K562 (cell line): ENCODE data around the gene SLC9A7. TPM values are rescaled to one million over a fixed set of nuclear protein-coding genes. Genes with fewer than 3 reads are reported as not detected.

Experiments
- ATAC-seq: fragments of 200-7000 bp; cut with Tn5 transposase; 3 replicates; pipeline ENCODE4 v1.9.1; 2020; ENCODE audit warnings: moderate library complexity
- BruUV-seq: library from RNA; stranded (reverse); fragments of 400-500 nt; replicated peaks from 2 replicates; lab custom pipeline; 2021; lab: Mats Ljungman, UMichigan
- CTCF ChIA-PET: fragments of 300-600 bp; formaldehyde crosslinking; extraction: SDS; loops from one replicate; lab custom pipeline; 2021; ENCODE audit warnings: low intra/inter-chr PET ratio; lab: Yijun Ruan, JAX
- POLR2A ChIA-PET: fragments of 300-600, 350-650 bp; sonication (Branson Sonifier 250); formaldehyde crosslinking; extraction: SDS; loops from one replicate; lab custom pipeline; 2021; ENCODE audit warnings: antibody characterized with exemption, inconsistent platforms; lab: Yijun Ruan, JAX
- DNase-seq, 4 experiments: peaks; one replicate each; pipeline versions ENCODE4 v3.0.0 to v3.0.0-alpha.2; 2011 to 2018; ENCODE audit warnings: low spot score in 3 of 4, mixed read lengths in 3 of 4; ENCODE audit errors: extremely low read depth in 1 of 4
- FAIRE-seq: peaks from 2 replicates; lab custom pipeline; 2011; peaks lifted over from hg19 to GRCh38; lab: Jason Lieb, UNC
- H2AFZ ChIP-seq: 2 replicates; pipeline ENCODE4 v1.6.0; 2011; ENCODE audit warnings: low read depth, low read length, control low read depth, inconsistent platforms
- H3K27ac ChIP-seq: fragments of 200-600 bp; 3 replicates; pipeline ENCODE4 v1.8.0; 2011; ENCODE audit warnings: low read depth, mild to moderate bottlenecking, control low read depth, inconsistent platforms, low read length, moderate library complexity, mixed read lengths; ENCODE audit errors: extremely low read depth
- H3K27me3 ChIP-seq, 2 experiments: fragments of 300-600 bp in 1 of 2; 2 replicates in 1 of 2; 3 replicates in 1 of 2; pipeline versions ENCODE4 v1.6.0 to v1.8.0; 2011; ENCODE audit warnings: inconsistent platforms in 2 of 2, low read length in 2 of 2, mild to moderate bottlenecking in 1 of 2, mixed read lengths in 1 of 2, moderate library complexity in 1 of 2; ENCODE audit not compliant: control insufficient read depth in 2 of 2, insufficient read depth in 2 of 2
- H3K36me3 ChIP-seq: fragments of 300-600 bp; 3 replicates; pipeline ENCODE4 v1.8.0; 2011; ENCODE audit warnings: mild to moderate bottlenecking, low read length, inconsistent platforms; ENCODE audit not compliant: control insufficient read depth, insufficient read depth
- H3K4me1 ChIP-seq, 2 experiments: fragments of 200-600 bp in 1 of 2; replicated peaks in 1 of 2; 2 replicates in 1 of 2; 3 replicates in 1 of 2; pipeline versions ENCODE4 v1.5.1 to v1.8.0; 2011; ENCODE audit warnings: inconsistent platforms in 2 of 2, low read length in 2 of 2, mild to moderate bottlenecking in 1 of 2, mixed read lengths in 1 of 2, moderate library complexity in 1 of 2; ENCODE audit not compliant: control insufficient read depth in 2 of 2, insufficient read depth in 2 of 2
- H3K4me2 ChIP-seq: 2 replicates; pipeline ENCODE4 v1.6.1; 2011; ENCODE audit warnings: low read length, control low read depth, inconsistent platforms, mixed read lengths; ENCODE audit not compliant: insufficient read depth
- H3K4me3 ChIP-seq: fragments of 200-600 bp; sonication (generic), shearing (Covaris generic); 2 replicates; pipeline ENCODE4 v1.5.1; 2016; ENCODE audit warnings: control low read depth, inconsistent platforms
- H3K79me2 ChIP-seq: fragments of 200-600 bp; 3 replicates; pipeline ENCODE4 v1.8.0; 2011; ENCODE audit warnings: low read length, inconsistent platforms; ENCODE audit not compliant: control insufficient read depth, insufficient read depth
- H3K9ac ChIP-seq, 2 experiments: 2 replicates each; pipeline versions ENCODE4 v1.6.0 to v1.6.1; 2011; ENCODE audit warnings: low read depth in 2 of 2, low read length in 2 of 2, control low read depth in 1 of 2, inconsistent platforms in 1 of 2, mild to moderate bottlenecking in 1 of 2, mixed read lengths in 1 of 2; ENCODE audit not compliant: insufficient read depth in 1 of 2
- H3K9me1 ChIP-seq: one replicate; pipeline ENCODE4 v1.6.0; 2011; ENCODE audit warnings: inconsistent platforms, mild to moderate bottlenecking, low read length, moderate library complexity; ENCODE audit not compliant: control insufficient read depth, insufficient read depth
- H3K9me3 ChIP-seq: replicated peaks from 2 replicates; pipeline ENCODE4 v1.5.1; 2011; ENCODE audit warnings: low read depth, low read length, inconsistent platforms; ENCODE audit not compliant: control insufficient read depth, insufficient read depth
- H4K20me1 ChIP-seq: replicated peaks from 2 replicates; pipeline ENCODE4 v1.6.1; 2011; ENCODE audit warnings: low read length, inconsistent platforms, mixed read lengths; ENCODE audit not compliant: control insufficient read depth, insufficient read depth
- BCOR ChIP-seq: fragments of 450-650 bp; IDR thresholded peaks from 2 replicates; pipeline ENCODE4 v1.6.1; 2016
- NFE2 ChIP-seq: IDR thresholded peaks from 2 replicates; pipeline ENCODE4 v1.6.1; 2014; ENCODE audit warnings: antibody characterized with exemption, low read depth
- NR2C1 ChIP-seq, 2 experiments: fragments of 450-650 bp; IDR thresholded peaks; 2 replicates each; pipeline ENCODE4 v1.6.1; 2017; ENCODE audit warnings: mild to moderate bottlenecking in 2 of 2, antibody characterized with exemption in 1 of 2, inconsistent platforms in 1 of 2, missing compliant biosample characterization in 1 of 2, missing genetic modification characterization in 1 of 2
- NR4A1 ChIP-seq, 2 experiments: fragments of 250-450 bp in 1 of 2; fragments of 450-650 bp in 1 of 2; sonication (Bioruptor Pico) in 1 of 2; IDR thresholded peaks; 2 replicates each; pipeline versions ENCODE4 v1.4.0 to v1.6.1; 2016 to 2020; ENCODE audit warnings: mild to moderate bottlenecking in 2 of 2, missing compliant biosample characterization in 1 of 2, missing genetic modification characterization in 1 of 2, moderate library complexity in 1 of 2
- POLR2A ChIP-seq: fragments of 450-650 bp; conservative IDR thresholded peaks from 2 replicates; pipeline ENCODE4 v1.6.1; 2016
- RAD21 ChIP-seq, 2 experiments: fragments of 250-450 bp in 1 of 2; fragments of 450-650 bp in 1 of 2; sonication (Bioruptor Pico) in 1 of 2; formaldehyde crosslinking in 1 of 2; IDR thresholded peaks in 1 of 2; conservative IDR thresholded peaks in 1 of 2; 2 replicates each; pipeline versions ENCODE4 v1.4.0 to v1.8.0; 2020 to 2022; ENCODE audit warnings: mild to moderate bottlenecking in 2 of 2, moderate library complexity in 1 of 2
- RNF2 ChIP-seq: sonication (generic); IDR thresholded peaks from 2 replicates; pipeline ENCODE4 v1.6.1; 2016
- SIN3A ChIP-seq, 2 experiments: fragments of 150-350 bp in 1 of 2; IDR thresholded peaks; 2 replicates each; pipeline ENCODE4 v1.6.1; 2011 to 2016; ENCODE audit warnings: borderline replicate concordance in 2 of 2, low read depth in 2 of 2, low read length in 2 of 2, mild to moderate bottlenecking in 2 of 2, moderate library complexity in 2 of 2; ENCODE audit not compliant: control insufficient read depth in 1 of 2
- SREBF2 ChIP-seq: sonication (generic); formaldehyde crosslinking; IDR thresholded peaks from 2 replicates; pipeline ENCODE4 v1.4.0; 2020; ENCODE audit warnings: mild to moderate bottlenecking, missing genetic modification reagents
- TARDBP ChIP-seq: fragments of 450-650 bp; IDR thresholded peaks from 2 replicates; pipeline ENCODE4 v1.6.1; 2016
- ZNF165 ChIP-seq: fragments of 250-450 bp; sonication (Bioruptor Pico); IDR thresholded peaks from 2 replicates; pipeline ENCODE4 v1.4.0; 2020; ENCODE audit warnings: borderline replicate concordance
- ZNF184 ChIP-seq: sonication (generic); formaldehyde crosslinking; IDR thresholded peaks from 2 replicates; pipeline ENCODE4 v1.5.0; 2020; ENCODE audit warnings: missing genetic modification reagents
- ZNF217 ChIP-seq: sonication (generic); formaldehyde crosslinking; IDR thresholded peaks from 2 replicates; pipeline ENCODE4 v1.8.0; 2022; ENCODE audit warnings: mild to moderate bottlenecking, missing genetic modification reagents
- ZNF512 ChIP-seq: IDR thresholded peaks from 2 replicates; pipeline ENCODE4 v1.6.1; 2016; ENCODE audit warnings: missing genetic modification characterization, missing compliant biosample characterization
- ZNF644 ChIP-seq: fragments of 200-800 bp; sonication (Bioruptor generic); IDR thresholded peaks from 2 replicates; pipeline ENCODE4 v1.6.1; 2016; ENCODE audit warnings: low read depth, missing genetic modification characterization, missing compliant biosample characterization
- ZNF668 ChIP-seq: fragments of 250-450 bp; sonication (Bioruptor Pico); IDR thresholded peaks from 2 replicates; pipeline ENCODE4 v1.8.0; 2022; ENCODE audit warnings: mild to moderate bottlenecking, inconsistent platforms
- WGBS: fragments of 100-300 bp; shearing (Covaris generic); methylation state at CpG from one replicate; pipeline ENCODE4 v1.1.6; 2016; ENCODE audit warnings: low coverage, mixed read lengths; ENCODE audit not compliant: insufficient coverage; ENCODE audit errors: missing lambda C conversion rate; 5-methylcytosine and 5-hydroxymethylcytosine counted together
- in situ Hi-C: fragments of 300-500 bp; cut with MboI; formaldehyde crosslinking; loops from 4 replicates; pipeline ENCODE4 v1.15.0; 2018; ENCODE audit warnings: inconsistent platforms, mixed read lengths
- intact Hi-C: fragments of 100-400 bp; cut with micrococcal nuclease; formaldehyde crosslinking; loops from 2 replicates; pipeline ENCODE4 v1.14.2; 2022
- polyA plus RNA-seq, 8 experiments: library from polyadenylated mRNA; depleted of rRNA in 4 of 8; stranded (reverse) in 5 of 8; unstranded in 3 of 8; fragments of >200 nt; fragmentation: Nextera tagmentation in 2 of 8; fragmentation: Illumina TruSeq in 1 of 8; extraction: Ambion mirVana in 2 of 8; extraction: Trizol in 1 of 8; gene quantifications; 2 replicates each; pipeline versions ENCODE4 v1.2.1 to v1.2.3, GENCODE V29; 2011 to 2014; ENCODE audit warnings: inconsistent platforms in 1 of 8, missing spikeins in 1 of 8
- total RNA-seq, 7 experiments: library from RNA; depleted of rRNA in 6 of 7; stranded (reverse); fragments of >200 nt in 6 of 7; fragmentation: Illumina TruSeq in 2 of 7; extraction: Trizol in 2 of 7; gene quantifications; 2 replicates each; pipeline versions ENCODE4 v1.2.1 to v1.2.3, GENCODE V29; 2011 to 2021; ENCODE audit warnings: low replicate concordance in 1 of 7
- TF ChIP-seq, protein P1 (sequence below): fragments of 450-650 bp; IDR thresholded peaks from 2 replicates; pipeline ENCODE4 v1.6.1; 2014; ENCODE audit warnings: low read depth, mild to moderate bottlenecking, moderate library complexity, borderline replicate concordance

The SLC9A7 gene
- total and polyA plus RNA-seq, 9 of the 15 experiments (the other 6 are each of a cell fraction or from before 2014, with no cell fraction given) = 0.04 to 0.13 (median 0.09) TPM; not detected in 5

DNA sequence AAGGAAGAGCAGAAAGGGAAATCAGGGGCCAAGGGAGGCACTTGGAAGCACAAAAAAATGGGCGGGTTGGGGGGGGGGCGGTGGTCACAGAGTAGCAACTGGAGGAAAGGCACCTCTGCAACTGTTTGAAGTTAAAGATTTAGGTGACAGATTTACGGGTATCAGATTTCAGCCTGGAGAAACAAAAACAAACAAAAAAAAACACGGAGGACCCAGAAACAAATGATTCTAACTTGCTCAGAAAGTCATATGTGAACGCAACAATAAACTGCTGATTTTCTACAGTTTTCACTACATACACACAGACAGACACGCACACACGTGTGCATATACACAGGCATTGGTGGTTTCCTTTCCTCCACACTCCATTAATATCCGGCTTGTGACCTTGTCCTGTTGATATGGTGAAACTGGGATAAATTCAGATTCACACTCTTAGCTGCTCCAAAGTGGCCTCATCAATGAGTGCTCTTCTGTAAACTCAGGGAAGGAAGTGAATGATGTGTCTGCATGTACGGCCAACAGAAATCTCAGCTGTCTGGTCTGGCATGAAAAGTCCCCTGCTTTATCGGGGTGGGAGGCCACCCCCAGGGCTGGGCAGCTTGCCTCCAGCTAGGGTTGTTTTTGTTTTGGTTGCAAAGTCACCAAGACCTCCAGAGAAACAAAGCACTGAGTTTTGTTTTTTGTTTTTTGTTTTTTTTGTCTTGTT lies 131.1 kb downstream of the SLC9A7 start:
- Histone ChIP-seq H2AFZ (no peak overlapping the region), H3K36me3 (no peaks in the 10 kb centered on the region), H3K4me1 (no peaks in the 10 kb centered on the region), H3K27ac (no peak overlapping the region), H3K4me3 (no peak overlapping the region), H3K9ac (no peak overlapping the region), H3K9me3 (no peaks in the 10 kb centered on the region), H3K4me2 (no peak overlapping the region), H4K20me1 (no peaks in the 10 kb centered on the region), H3K9me1 (no peaks in the 10 kb centered on the region), H3K79me2 (no peaks in the 10 kb centered on the region), H3K27me3 (peaks cover 0 to 6% of the 10 kb centered on the region in 2 experiments; a peak in 1 of 5 replicates)
- in situ Hi-C loops (no loop called here), intact Hi-C loops (no loop called here)
- ChIA-PET POLR2A (no interaction called here), CTCF (no interaction called here)
- no TSS peak for BruUV-seq
- FAIRE-seq (no peak), ATAC-seq (no peak), DNase-seq (no peak)
- WGBS = 4% methylated on average over 7 of the region's 10 CpGs
- TF ChIP-seq ZNF668 = no peak
- TF ChIP-seq ZNF644 = no peak
- TF ChIP-seq ZNF512 = no peak
- no peak for TF ChIP-seq NR2C1 (IDR thresholded peaks at IDR 0.05)
- no peak for TF ChIP-seq NR2C1 (tag; IDR thresholded peaks at IDR 0.05)
- TF ChIP-seq, protein P1, sequence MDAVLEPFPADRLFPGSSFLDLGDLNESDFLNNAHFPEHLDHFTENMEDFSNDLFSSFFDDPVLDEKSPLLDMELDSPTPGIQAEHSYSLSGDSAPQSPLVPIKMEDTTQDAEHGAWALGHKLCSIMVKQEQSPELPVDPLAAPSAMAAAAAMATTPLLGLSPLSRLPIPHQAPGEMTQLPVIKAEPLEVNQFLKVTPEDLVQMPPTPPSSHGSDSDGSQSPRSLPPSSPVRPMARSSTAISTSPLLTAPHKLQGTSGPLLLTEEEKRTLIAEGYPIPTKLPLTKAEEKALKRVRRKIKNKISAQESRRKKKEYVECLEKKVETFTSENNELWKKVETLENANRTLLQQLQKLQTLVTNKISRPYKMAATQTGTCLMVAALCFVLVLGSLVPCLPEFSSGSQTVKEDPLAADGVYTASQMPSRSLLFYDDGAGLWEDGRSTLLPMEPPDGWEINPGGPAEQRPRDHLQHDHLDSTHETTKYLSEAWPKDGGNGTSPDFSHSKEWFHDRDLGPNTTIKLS = no peak
- TF ChIP-seq RAD21 (CRISPR knock-in tag; conservative IDR thresholded peaks at IDR 0.05 in 1 of 2, IDR thresholded peaks at IDR 0.05 in 1 of 2) = no peak
- TF ChIP-seq POLR2A = no peak
- TF ChIP-seq SIN3A (IDR thresholded peaks at IDR 0.05; ENCODE audit: borderline replicate concordance in 2 of 2, control insufficient read depth in 1 of 2, low read depth in 2 of 2, low read length in 2 of 2) = no peak
- no peak for TF ChIP-seq ZNF217 (CRISPR knock-in tag)
- no peak for TF ChIP-seq ZNF184 (CRISPR knock-in tag)
- TF ChIP-seq BCOR = no peak
- no peak for TF ChIP-seq RNF2
- no peak for TF ChIP-seq SREBF2 (CRISPR knock-in tag)
- no peak for TF ChIP-seq ZNF165 (CRISPR knock-in tag)
- no peak for TF ChIP-seq NR4A1 (CRISPR knock-in tag; IDR thresholded peaks at IDR 0.05)
- TF ChIP-seq NR4A1 (tag; IDR thresholded peaks at IDR 0.05) = no peak
- TF ChIP-seq TARDBP = no peak
- no peak for TF ChIP-seq NFE2
